ENCODE data around the gene IRF9.
"Not testable (repeated sequence)": the region's sequence is repeated elsewhere in the genome, so short reads cannot be mapped to it uniquely, and the experiment has no call there.

IRF9 gene

GRCh38 chr14:24195186-24196070 is 34.4 kb downstream of the IRF9 start, which contains the start of gene TM9SF1:
TSS of gene TM9SF1 (minus strand) at chr14:24195441. CDS start at chr14:24195019, 422 bp downstream.
- DNase-seq: peak; percentile 93

GRCh38 chr14:24196071-24197055 is 35.3 kb downstream of the IRF9 start:
- DNase-seq: peak; percentile 25

GRCh38 chr14:24197056-24197450 is 36.0 kb downstream of the IRF9 start:
- DNase-seq: no peak

GRCh38 chr14:24198814-24199524 is 37.9 kb downstream of the IRF9 start:
- DNase-seq: no peak

GRCh38 chr14:24202538-24202937 is 41.5 kb downstream of the IRF9 start:
- not testable (repeated sequence) for DNase-seq

GRCh38 chr14:24203249-24203886 is 42.3 kb downstream of the IRF9 start:
- not testable (repeated sequence) for DNase-seq

- no peak for DNase-seq
Measured at GRCh38 chr14:24204163-24205146, 43.4 kb downstream of the IRF9 start.

GRCh38 chr14:24206260-24207103 is 45.4 kb downstream of the IRF9 start:
- no peak for DNase-seq

- no peak for DNase-seq
Measured at GRCh38 chr14:24207104-24207551, 46.1 kb downstream of the IRF9 start.

- no peak for DNase-seq
Measured at GRCh38 chr14:24207625-24208024, 46.6 kb downstream of the IRF9 start.

- no peak for DNase-seq
Measured at GRCh38 chr14:24211311-24211710, 50.2 kb downstream of the IRF9 start.

GRCh38 chr14:24212924-24213865 is 52.1 kb downstream of the IRF9 start, which contains the start of gene CHMP4A:
TSS of gene CHMP4A (minus strand) at chr14:24213488. CDS start at chr14:24213439, 49 bp downstream.
- DNase-seq: peak; percentile 99

- no peak for DNase-seq
Measured at GRCh38 chr14:24213866-24214662, 53.0 kb downstream of the IRF9 start.

GRCh38 chr14:24215495-24216344 is 54.7 kb downstream of the IRF9 start, which contains the start of gene MDP1:
TSS of gene MDP1 (minus strand) at chr14:24216066. CDS start at chr14:24215955, 111 bp downstream.
- peak; percentile 96 for DNase-seq

Measured in eye (tissue), 1 donor.